ENCODE measurements around the gene TTC28.
A peak's percentile ranks its signal among the peaks of the same experiment; 100 is the strongest.

The TTC28 gene

GRCh38 chr22:28454431-28455064 lies 225.1 kb downstream of the TTC28 start:
- DNase-seq = no peak
- CTCF ChIA-PET = no interaction called here
- Mint-ChIP-seq H3K36me3 (no peaks in the 10 kb centered on the region), H3K27me3 (peaks cover 14% of the 10 kb centered on the region), H3K9me3 (no peaks in the 10 kb centered on the region), H3K27ac (no peak overlapping the region), H3K4me3 (no peak overlapping the region), H3K4me1 (no peaks in the 10 kb centered on the region)

- CTCF ChIA-PET = no interaction called here
Observed at GRCh38 chr22:28450109-28450508, 229.5 kb downstream of the TTC28 start.

GRCh38 chr22:28449041-28449440 lies 230.6 kb downstream of the TTC28 start:
- no peaks in the 10 kb centered on the region for H3K36me3 Mint-ChIP-seq
- DNase-seq = no peak
- H3K4me3 Mint-ChIP-seq = no peak overlapping the region
- CTCF ChIA-PET = interaction anchor here (0.9 kb wide), 2 partner anchors 197 to 397 kb away, joined by 3 to 5 read pairs; no protein-coding TSS in a partner anchor
- H3K27ac Mint-ChIP-seq = no peak overlapping the region
- H3K4me1 Mint-ChIP-seq = no peaks in the 10 kb centered on the region
- H3K27me3 Mint-ChIP-seq = peaks cover 26% of the 10 kb centered on the region
- H3K9me3 Mint-ChIP-seq = no peaks in the 10 kb centered on the region

More at GRCh38 chr22:28450109-28450508, 229.5 kb downstream of the TTC28 start:
- Mint-ChIP-seq H3K36me3 (no peaks in the 10 kb centered on the region), H3K27me3 (peaks cover 19% of the 10 kb centered on the region), H3K27ac (no peak overlapping the region), H3K4me3 (no peak overlapping the region), H3K4me1 (no peaks in the 10 kb centered on the region), H3K9me3 (no peaks in the 10 kb centered on the region)
- no peak for DNase-seq

DNA sequence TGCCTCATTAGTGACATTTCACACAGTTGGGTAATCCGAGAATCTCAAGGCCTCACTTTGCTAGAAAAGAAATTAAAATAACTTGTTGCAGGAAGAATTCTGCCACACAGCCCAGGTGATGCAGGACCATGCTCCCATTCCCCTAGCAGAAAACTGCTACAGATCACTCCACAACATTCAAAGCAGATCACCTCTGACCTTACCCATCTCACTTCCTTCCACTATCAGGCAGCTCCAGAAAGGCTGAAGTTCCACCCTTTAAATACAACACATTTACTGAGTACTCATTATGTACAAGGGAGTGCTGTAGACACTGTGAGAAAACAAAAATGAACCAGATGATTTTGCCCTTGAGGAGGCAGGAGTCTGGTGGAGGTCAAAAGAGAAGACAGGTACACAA lies 231.0 kb downstream of the TTC28 start:
- Mint-ChIP-seq H3K36me3 (no peaks in the 10 kb centered on the region), H3K27ac (no peak overlapping the region), H3K4me3 (no peak overlapping the region), H3K4me1 (peaks cover under 1% of the 10 kb centered on the region), H3K27me3 (peaks cover 27% of the 10 kb centered on the region), H3K9me3 (no peaks in the 10 kb centered on the region)
- CTCF ChIA-PET = interaction anchor here (0.9 kb wide), 1 partner anchor 197 kb away, joined by 3 read pairs; no protein-coding TSS in a partner anchor
- no peak for DNase-seq

- no peak for DNase-seq
- Mint-ChIP-seq H3K4me3 (no peak overlapping the region), H3K4me1 (peaks cover 32% of the 10 kb centered on the region), H3K27ac (no peak overlapping the region), H3K9me3 (no peaks in the 10 kb centered on the region), H3K36me3 (no peaks in the 10 kb centered on the region), H3K27me3 (peaks cover 37% of the 10 kb centered on the region)
- CTCF ChIA-PET = interaction anchor here (4.0 to 5.9 kb wide), 2 partner anchors 194 to 426 kb away, joined by 32 to 76 read pairs; no protein-coding TSS in a partner anchor
Observed at GRCh38 chr22:28444659-28445058, 235.0 kb downstream of the TTC28 start.

GRCh38 chr22:28443526-28443876 lies 236.1 kb downstream of the TTC28 start:
- H3K27me3 Mint-ChIP-seq = peaks cover 34% of the 10 kb centered on the region
- H3K4me1 Mint-ChIP-seq = peaks cover 32% of the 10 kb centered on the region
- H3K36me3 Mint-ChIP-seq = no peaks in the 10 kb centered on the region
- peak; percentile 54 for DNase-seq
- CTCF ChIA-PET = interaction anchor here (0.7 to 5.9 kb wide), 8 partner anchors 13 to 564 kb away, joined by 3 to 76 read pairs (median 4); no protein-coding TSS in a partner anchor
- H3K4me3 Mint-ChIP-seq = peak overlapping the region; percentile 72
- peak overlapping the region; percentile 46 for H3K27ac Mint-ChIP-seq
- H3K9me3 Mint-ChIP-seq = no peaks in the 10 kb centered on the region

DNA sequence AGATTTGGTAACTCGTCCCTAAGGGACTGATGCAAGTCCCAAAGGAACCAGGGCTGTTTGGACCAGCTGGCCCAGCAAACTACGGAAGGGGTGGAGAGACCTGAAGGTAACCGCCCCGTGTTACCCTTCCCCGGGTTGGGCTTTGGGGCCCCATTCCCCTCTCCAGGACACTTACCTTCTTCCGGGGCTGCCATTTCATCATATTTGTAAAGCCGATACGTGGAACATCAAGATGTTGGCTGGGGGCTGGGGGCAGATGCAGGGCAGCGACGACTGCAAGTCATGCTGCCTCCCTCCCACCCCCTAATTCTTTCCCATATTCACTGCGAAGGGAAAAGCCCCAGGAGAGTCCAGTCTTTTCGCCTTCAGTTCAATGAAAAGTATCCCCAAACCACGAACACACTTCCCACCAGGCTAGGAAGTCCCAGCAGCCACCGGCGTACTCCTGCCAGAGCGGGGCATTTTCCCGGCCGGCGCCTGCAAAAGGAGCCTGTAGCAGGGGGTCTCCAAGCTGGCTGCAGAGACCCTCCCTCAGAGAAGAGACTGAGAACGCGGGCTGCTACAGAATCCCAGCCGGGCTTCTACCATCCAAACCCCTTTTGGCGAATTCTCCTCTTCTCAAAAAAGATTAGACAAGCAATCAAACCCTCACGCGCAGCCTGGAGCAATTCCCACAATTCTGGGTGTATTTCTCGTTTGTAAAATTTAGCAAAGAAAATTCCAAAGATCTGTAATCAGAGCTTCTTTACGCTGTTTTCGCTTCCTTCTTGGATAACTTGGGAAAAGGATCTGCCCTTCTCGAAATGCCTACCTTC lies 236.7 kb downstream of the TTC28 start:
- Mint-ChIP-seq H3K27ac (peak overlapping the region; percentile 46), H3K27me3 (peaks cover 33% of the 10 kb centered on the region)
- peak; percentile 30 for DNase-seq

GRCh38 chr22:28442264-28442710 lies 237.4 kb downstream of the TTC28 start:
- no peaks in the 10 kb centered on the region for H3K9me3 Mint-ChIP-seq
- H3K27ac Mint-ChIP-seq = no peak overlapping the region
- peaks cover 32% of the 10 kb centered on the region for H3K4me1 Mint-ChIP-seq
- CTCF ChIA-PET = interaction anchor here (0.6 to 5.9 kb wide), 18 partner anchors 8 to 563 kb away, joined by 3 to 76 read pairs (median 3); no protein-coding TSS in a partner anchor
- peak; percentile 86 for DNase-seq
- H3K4me3 Mint-ChIP-seq = peak overlapping the region; percentile 72
- peaks cover 33% of the 10 kb centered on the region for H3K27me3 Mint-ChIP-seq
- H3K36me3 Mint-ChIP-seq = no peaks in the 10 kb centered on the region

More for the DNA sequence above, 236.7 kb downstream of the TTC28 start:
- no peaks in the 10 kb centered on the region for H3K9me3 Mint-ChIP-seq
- peaks cover 32% of the 10 kb centered on the region for H3K4me1 Mint-ChIP-seq
- no peaks in the 10 kb centered on the region for H3K36me3 Mint-ChIP-seq
- peak overlapping the region; percentile 72 for H3K4me3 Mint-ChIP-seq
- CTCF ChIA-PET = interaction anchor here (0.6 to 5.9 kb wide), 21 partner anchors 9 to 564 kb away, joined by 3 to 76 read pairs (median 3); no protein-coding TSS in a partner anchor

DNA sequence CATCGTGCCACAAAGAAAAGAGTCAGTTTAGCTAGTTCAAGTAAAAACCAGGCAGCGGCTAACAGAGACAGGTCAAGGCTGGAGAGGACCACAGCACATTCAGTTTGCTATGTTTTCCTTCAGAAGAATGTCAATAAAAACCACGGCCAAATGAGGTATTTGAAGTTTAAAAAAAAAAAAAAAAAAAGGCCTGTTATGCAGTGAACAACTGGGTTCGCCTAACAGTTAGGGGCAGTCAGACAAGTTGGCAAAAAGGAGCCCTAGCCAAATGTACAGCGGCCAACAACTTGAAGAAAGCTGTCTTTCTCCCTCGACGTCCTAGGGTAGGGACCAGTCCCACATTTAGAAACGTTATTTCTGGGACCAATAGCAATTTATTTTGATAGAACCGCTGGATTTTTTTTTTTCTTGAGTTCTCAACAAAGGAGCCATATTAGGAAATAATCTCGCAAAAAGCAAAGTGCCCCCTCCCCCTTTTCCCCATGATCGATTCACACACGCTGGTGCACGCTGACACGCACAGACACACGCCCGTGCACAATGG lies 237.8 kb downstream of the TTC28 start:
- H3K36me3 Mint-ChIP-seq = no peaks in the 10 kb centered on the region
- no peak for DNase-seq
- no peak overlapping the region for H3K27ac Mint-ChIP-seq
- CTCF ChIA-PET = interaction anchor here (1.1 to 5.9 kb wide), 12 partner anchors 13 to 423 kb away, joined by 3 to 76 read pairs (median 4); no protein-coding TSS in a partner anchor
- H3K27me3 Mint-ChIP-seq = peaks cover 33% of the 10 kb centered on the region
- peak overlapping the region; percentile 61 for H3K4me3 Mint-ChIP-seq
- H3K9me3 Mint-ChIP-seq = no peaks in the 10 kb centered on the region
- peaks cover 32% of the 10 kb centered on the region for H3K4me1 Mint-ChIP-seq

GRCh38 chr22:28440592-28441390 lies 238.8 kb downstream of the TTC28 start:
- peaks cover 29% of the 10 kb centered on the region for H3K27me3 Mint-ChIP-seq
- H3K9me3 Mint-ChIP-seq = no peaks in the 10 kb centered on the region
- H3K4me1 Mint-ChIP-seq = peaks cover 32% of the 10 kb centered on the region
- DNase-seq = no peak
- no peak overlapping the region for H3K4me3 Mint-ChIP-seq
- CTCF ChIA-PET = interaction anchor here (0.6 to 5.9 kb wide), 11 partner anchors 12 to 422 kb away, joined by 3 to 76 read pairs (median 4); no protein-coding TSS in a partner anchor
- H3K27ac Mint-ChIP-seq = no peak overlapping the region
- H3K36me3 Mint-ChIP-seq = no peaks in the 10 kb centered on the region

DNA sequence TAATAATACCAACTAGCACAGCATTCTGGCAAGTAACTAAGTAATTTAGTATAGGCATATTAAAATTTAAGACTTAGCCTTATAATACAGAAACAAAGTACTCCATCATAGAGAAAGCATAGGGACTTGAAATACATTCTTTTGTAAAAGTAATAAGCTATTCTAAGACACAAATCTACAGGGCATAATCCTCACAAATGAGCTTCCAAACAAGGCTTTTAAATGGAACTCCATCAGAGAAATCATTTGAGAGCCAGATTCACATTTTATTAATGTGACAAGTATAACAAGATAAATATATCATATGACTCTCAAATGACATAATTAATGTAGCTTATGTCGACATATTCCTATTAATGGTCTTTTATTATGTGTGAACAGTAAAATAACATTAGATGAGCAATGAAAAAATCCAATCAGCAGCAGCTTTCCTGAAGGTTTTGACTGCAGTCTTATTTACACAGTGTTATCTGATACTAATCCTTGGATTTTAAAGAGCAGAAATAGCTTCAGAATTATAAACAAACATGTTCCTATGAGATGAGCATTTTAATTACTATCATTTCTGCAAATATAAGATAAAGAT lies 241.4 kb downstream of the TTC28 start:
- H3K4me1 Mint-ChIP-seq = peaks cover 27% of the 10 kb centered on the region
- H3K36me3 Mint-ChIP-seq = no peaks in the 10 kb centered on the region
- no peaks in the 10 kb centered on the region for H3K9me3 Mint-ChIP-seq
- no peak for DNase-seq
- H3K4me3 Mint-ChIP-seq = no peak overlapping the region
- no peak overlapping the region for H3K27ac Mint-ChIP-seq
- CTCF ChIA-PET = interaction anchor here (0.6 kb wide), 1 partner anchor 185 kb away, joined by 3 read pairs; no protein-coding TSS in a partner anchor
- peaks cover 13% of the 10 kb centered on the region for H3K27me3 Mint-ChIP-seq

DNA sequence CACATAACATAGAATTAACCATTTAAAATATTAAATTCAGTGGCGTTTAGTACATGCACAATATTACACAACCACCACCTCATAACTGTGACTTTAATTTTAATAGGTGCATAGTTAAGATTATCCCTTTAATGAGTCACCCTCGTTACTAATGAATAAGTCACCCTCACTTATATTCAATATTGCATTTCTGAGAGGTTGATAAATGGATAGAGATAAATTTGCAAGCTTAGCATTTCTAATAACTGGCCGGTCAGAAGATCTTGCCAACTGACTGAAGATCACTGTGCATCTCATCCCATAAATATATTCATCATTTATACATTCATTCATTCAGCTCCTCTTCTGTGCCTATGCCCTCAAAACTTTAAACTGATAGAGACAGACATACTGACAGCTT lies 243.7 kb downstream of the TTC28 start:
- DNase-seq = no peak
- Mint-ChIP-seq H3K4me1 (peaks cover 7% of the 10 kb centered on the region), H3K9me3 (no peaks in the 10 kb centered on the region), H3K27me3 (no peaks in the 10 kb centered on the region), H3K27ac (no peak overlapping the region), H3K4me3 (no peak overlapping the region), H3K36me3 (no peaks in the 10 kb centered on the region)
- CTCF ChIA-PET = interaction anchor here (0.8 kb wide), 1 partner anchor 182 kb away, joined by 4 read pairs; no protein-coding TSS in a partner anchor

DNA sequence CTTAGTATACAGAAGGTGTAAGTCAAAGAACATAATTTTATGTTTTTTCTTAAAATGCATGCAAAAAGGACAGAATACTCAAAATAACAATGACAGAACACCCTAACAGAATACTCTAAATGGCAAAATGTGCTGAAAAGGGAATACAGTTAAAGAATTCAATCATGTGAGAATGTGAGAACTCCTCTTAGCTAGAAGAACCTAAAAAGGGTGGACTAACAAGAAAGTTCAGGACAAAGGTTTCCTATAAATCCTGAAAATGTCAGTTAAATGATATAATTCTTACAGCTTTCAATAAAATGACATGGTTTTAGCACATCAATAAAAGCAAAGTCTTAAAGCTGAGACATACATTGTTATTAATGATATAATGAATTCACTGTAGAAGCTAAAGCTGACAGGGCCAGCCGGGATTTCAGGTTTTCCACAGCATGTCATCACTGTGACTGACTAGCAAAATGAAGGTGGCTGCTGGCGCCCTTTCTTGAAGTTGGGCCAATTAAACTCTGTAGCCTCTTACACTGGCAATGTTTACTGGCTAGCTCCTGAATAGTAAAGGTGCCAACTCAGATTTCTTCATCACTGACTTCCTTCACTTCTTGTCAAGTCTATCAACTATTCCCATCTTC lies 244.4 kb downstream of the TTC28 start:
- Mint-ChIP-seq H3K4me1 (peaks cover under 1% of the 10 kb centered on the region), H3K27me3 (no peaks in the 10 kb centered on the region), H3K9me3 (no peaks in the 10 kb centered on the region), H3K27ac (no peak overlapping the region), H3K4me3 (no peak overlapping the region), H3K36me3 (no peaks in the 10 kb centered on the region)
- CTCF ChIA-PET = interaction anchor here (0.5 to 0.8 kb wide), 2 partner anchors 39 to 182 kb away, joined by 3 to 4 read pairs; no protein-coding TSS in a partner anchor
- no peak for DNase-seq
